ENCODE data around the gene MIGA2. TPM values are rescaled to one million over a fixed set of nuclear protein-coding genes. Genes with fewer than 3 reads are reported as not detected.
A peak's percentile ranks its signal among the peaks of the same experiment; 100 is the strongest.

MIGA2 gene
- total and polyA plus RNA-seq, 2 donors (not counting 1 experiment from before 2014, with no cell fraction given), result 62.1 to 78.1 TPM

DNA sequence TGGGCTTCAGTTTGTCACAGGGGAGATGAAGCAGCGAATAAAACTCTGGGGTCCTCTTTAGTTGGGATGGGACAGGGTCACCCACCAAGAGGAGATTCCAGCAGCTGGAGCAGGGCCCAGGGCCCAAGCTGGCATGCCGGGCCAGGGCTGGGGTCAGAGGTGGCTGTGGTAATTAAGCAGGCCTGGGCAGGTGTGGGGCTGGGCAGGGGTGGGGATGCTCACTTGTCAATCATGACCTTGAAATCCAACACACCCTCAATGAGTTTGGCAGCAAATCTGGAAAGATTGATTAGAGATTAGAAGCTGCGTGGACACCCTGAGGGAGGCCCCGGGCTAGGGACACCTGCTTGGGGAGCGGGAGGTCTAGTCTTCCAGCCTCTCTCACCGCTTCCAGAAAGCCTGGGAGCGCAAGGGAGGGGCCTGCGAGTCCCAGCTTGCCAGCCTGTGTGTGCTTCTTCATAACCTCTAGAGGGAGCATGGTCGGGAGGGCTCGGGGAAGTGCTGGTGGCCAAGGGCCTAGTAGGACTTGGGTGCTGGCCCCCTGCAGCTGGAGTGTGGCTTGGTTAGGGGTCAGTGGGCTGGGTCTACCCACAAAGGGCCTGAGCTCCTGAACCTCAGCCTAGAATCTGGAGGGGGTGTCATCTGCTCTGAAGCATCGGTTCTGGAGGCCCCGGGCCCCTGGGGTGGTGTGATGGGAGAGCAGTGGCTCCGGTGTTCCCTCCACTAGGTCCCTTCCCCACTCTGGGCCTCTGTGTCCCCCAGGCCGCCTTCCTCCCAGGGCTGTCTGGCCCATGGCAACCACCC, 66.6 kb downstream of the MIGA2 start:
- Histone ChIP-seq H3K36me3 (replicated peaks in 1 of 2; ENCODE audit: control extremely low read depth in 1 of 2, control insufficient read depth in 1 of 2, extremely low read depth in 1 of 2, insufficient read depth in 2 of 2, low read length in 1 of 2) (no peaks in the 10 kb centered on the region), H3K9ac (ENCODE audit: low read length) (no peak overlapping the region), H3K4me2 (replicated peaks; ENCODE audit: low read depth, low read length, poor library complexity, severe bottlenecking) (no peak overlapping the region), H3K79me2 (ENCODE audit: control insufficient read depth, insufficient read depth, low read length) (no peaks in the 10 kb centered on the region), H2AFZ (ENCODE audit: insufficient read depth, low read depth, low read length, poor library complexity, severe bottlenecking) (no peak overlapping the region), H4K20me1 (ENCODE audit: control insufficient read depth, insufficient read depth, low read length, poor library complexity, severe bottlenecking) (no peaks in the 10 kb centered on the region), H3K4me1 (ENCODE audit: control insufficient read depth in 2 of 2, insufficient read depth in 2 of 2, low read length in 2 of 2) (no peaks in the 10 kb centered on the region), H3K4me3 (ENCODE audit: control extremely low read depth in 1 of 5, extremely low read depth in 1 of 5, insufficient read depth in 1 of 5, low read depth in 2 of 5, low read length in 4 of 5) (no peak overlapping the region), H3K27me3 (replicated peaks in 1 of 4; ENCODE audit: control extremely low read depth in 1 of 4, control insufficient read depth in 3 of 4, insufficient read depth in 4 of 4, low read length in 3 of 4) (no peaks in the 10 kb centered on the region), H3K9me3 (ENCODE audit: control extremely low read depth in 1 of 3, control insufficient read depth in 2 of 3, insufficient read depth in 1 of 3, low read length in 2 of 3) (no peaks in the 10 kb centered on the region), H3K27ac (ENCODE audit: low read length in 2 of 2) (no peak overlapping the region)
- DNase-seq (no peak), ATAC-seq (ENCODE audit: low read depth) (peak; percentile 56)
- Mint-ChIP-seq H3K9me3 (ENCODE audit: insufficient read depth) (no peaks in the 10 kb centered on the region), H3K27me3 (no peaks in the 10 kb centered on the region), H3K4me1 (no peaks in the 10 kb centered on the region), H3K27ac (no peak overlapping the region), H3K4me3 (no peak overlapping the region)
- intact Hi-C loops (cut with micrococcal nuclease), result no loop called here
- CTCF ChIA-PET, result interaction anchor here (1.5 kb wide), 1 partner anchor 10 kb away, joined by 3 read pairs; no protein-coding TSS in a partner anchor
- POLR2A ChIA-PET, result no interaction called here
- no peak for TF ChIP-seq EZH2 (IDR thresholded peaks at IDR 0.05; ENCODE audit: borderline replicate concordance, insufficient read depth, low read depth, low read length, poor library complexity, severe bottlenecking)
- TF ChIP-seq, protein P1, sequence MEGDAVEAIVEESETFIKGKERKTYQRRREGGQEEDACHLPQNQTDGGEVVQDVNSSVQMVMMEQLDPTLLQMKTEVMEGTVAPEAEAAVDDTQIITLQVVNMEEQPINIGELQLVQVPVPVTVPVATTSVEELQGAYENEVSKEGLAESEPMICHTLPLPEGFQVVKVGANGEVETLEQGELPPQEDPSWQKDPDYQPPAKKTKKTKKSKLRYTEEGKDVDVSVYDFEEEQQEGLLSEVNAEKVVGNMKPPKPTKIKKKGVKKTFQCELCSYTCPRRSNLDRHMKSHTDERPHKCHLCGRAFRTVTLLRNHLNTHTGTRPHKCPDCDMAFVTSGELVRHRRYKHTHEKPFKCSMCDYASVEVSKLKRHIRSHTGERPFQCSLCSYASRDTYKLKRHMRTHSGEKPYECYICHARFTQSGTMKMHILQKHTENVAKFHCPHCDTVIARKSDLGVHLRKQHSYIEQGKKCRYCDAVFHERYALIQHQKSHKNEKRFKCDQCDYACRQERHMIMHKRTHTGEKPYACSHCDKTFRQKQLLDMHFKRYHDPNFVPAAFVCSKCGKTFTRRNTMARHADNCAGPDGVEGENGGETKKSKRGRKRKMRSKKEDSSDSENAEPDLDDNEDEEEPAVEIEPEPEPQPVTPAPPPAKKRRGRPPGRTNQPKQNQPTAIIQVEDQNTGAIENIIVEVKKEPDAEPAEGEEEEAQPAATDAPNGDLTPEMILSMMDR (IDR thresholded peaks at IDR 0.05), result no peak
- 71% methylated on average over 12 of the region's 14 CpGs for WGBS (ENCODE audit: insufficient coverage)

- TF ChIP-seq, protein P1 (IDR thresholded peaks at IDR 0.05), result no peak
- no peak for TF ChIP-seq EZH2 (IDR thresholded peaks at IDR 0.05; ENCODE audit: borderline replicate concordance, insufficient read depth, low read depth, low read length, poor library complexity, severe bottlenecking)
- Histone ChIP-seq H4K20me1 (ENCODE audit: control insufficient read depth, insufficient read depth, low read length, poor library complexity, severe bottlenecking) (no peaks in the 10 kb centered on the region), H3K27ac (ENCODE audit: low read length in 2 of 2) (no peak overlapping the region), H3K4me1 (ENCODE audit: control insufficient read depth in 2 of 2, insufficient read depth in 2 of 2, low read length in 2 of 2) (no peaks in the 10 kb centered on the region), H3K9me3 (ENCODE audit: control extremely low read depth in 1 of 3, control insufficient read depth in 2 of 3, insufficient read depth in 1 of 3, low read length in 2 of 3) (no peaks in the 10 kb centered on the region), H3K4me2 (replicated peaks; ENCODE audit: low read depth, low read length, poor library complexity, severe bottlenecking) (no peak overlapping the region), H3K4me3 (ENCODE audit: control extremely low read depth in 1 of 5, extremely low read depth in 1 of 5, insufficient read depth in 1 of 5, low read depth in 2 of 5, low read length in 4 of 5) (no peak overlapping the region), H3K36me3 (replicated peaks in 1 of 2; ENCODE audit: control extremely low read depth in 1 of 2, control insufficient read depth in 1 of 2, extremely low read depth in 1 of 2, insufficient read depth in 2 of 2, low read length in 1 of 2) (no peaks in the 10 kb centered on the region), H3K79me2 (ENCODE audit: control insufficient read depth, insufficient read depth, low read length) (no peaks in the 10 kb centered on the region), H3K27me3 (replicated peaks in 1 of 4; ENCODE audit: control extremely low read depth in 1 of 4, control insufficient read depth in 3 of 4, insufficient read depth in 4 of 4, low read length in 3 of 4) (no peaks in the 10 kb centered on the region), H2AFZ (ENCODE audit: insufficient read depth, low read depth, low read length, poor library complexity, severe bottlenecking) (no peak overlapping the region), H3K9ac (ENCODE audit: low read length) (no peak overlapping the region)
- Mint-ChIP-seq H3K4me1 (no peaks in the 10 kb centered on the region), H3K27ac (no peak overlapping the region), H3K4me3 (no peak overlapping the region), H3K27me3 (no peaks in the 10 kb centered on the region), H3K9me3 (ENCODE audit: insufficient read depth) (no peaks in the 10 kb centered on the region)
- ATAC-seq (ENCODE audit: low read depth) (no peak), DNase-seq (no peak)
- CTCF ChIA-PET, result interaction anchor here (1.5 kb wide), 1 partner anchor 9 kb away, joined by 3 read pairs; no protein-coding TSS in a partner anchor
- intact Hi-C loops (cut with micrococcal nuclease), result no loop called here
- POLR2A ChIA-PET, result no interaction called here
- WGBS (ENCODE audit: insufficient coverage), result 100% methylated on average over 2 of the region's 4 CpGs
Measured at GRCh38 chr9:129103595-129103965, 67.2 kb downstream of the MIGA2 start.

Data from B cell (primary cell).